GM12872 (cell line): ENCODE data around the gene TPST1.

Experiments used
- TF ChIP-seq, protein P1 (sequence below): IDR thresholded peaks from 3 replicates; pipeline ENCODE4 v1.5.1; 2011; ENCODE audit warnings: low read depth, mild to moderate bottlenecking, low read length, moderate library complexity; ENCODE audit not compliant: insufficient read depth

The TPST1 gene

DNA sequence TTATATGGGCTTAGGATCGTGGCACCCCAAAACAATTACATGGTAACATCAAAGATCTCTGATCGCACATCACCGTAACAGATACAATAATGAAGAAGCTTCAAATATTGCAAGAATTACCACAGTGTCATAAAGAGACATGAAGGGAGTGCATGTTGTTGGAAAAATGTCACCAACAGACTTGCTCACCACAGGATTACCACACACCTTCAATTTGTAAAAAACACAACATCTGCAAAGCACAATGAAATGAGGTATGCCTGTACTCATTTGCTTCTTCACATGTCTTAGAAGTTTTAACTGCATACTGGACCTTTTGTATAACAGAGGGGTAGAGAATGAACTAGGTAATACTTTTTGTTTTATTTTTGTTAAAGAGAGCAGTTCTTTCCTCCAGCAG is 96.6 kb downstream of the TPST1 start:
- TF ChIP-seq, protein P1, sequence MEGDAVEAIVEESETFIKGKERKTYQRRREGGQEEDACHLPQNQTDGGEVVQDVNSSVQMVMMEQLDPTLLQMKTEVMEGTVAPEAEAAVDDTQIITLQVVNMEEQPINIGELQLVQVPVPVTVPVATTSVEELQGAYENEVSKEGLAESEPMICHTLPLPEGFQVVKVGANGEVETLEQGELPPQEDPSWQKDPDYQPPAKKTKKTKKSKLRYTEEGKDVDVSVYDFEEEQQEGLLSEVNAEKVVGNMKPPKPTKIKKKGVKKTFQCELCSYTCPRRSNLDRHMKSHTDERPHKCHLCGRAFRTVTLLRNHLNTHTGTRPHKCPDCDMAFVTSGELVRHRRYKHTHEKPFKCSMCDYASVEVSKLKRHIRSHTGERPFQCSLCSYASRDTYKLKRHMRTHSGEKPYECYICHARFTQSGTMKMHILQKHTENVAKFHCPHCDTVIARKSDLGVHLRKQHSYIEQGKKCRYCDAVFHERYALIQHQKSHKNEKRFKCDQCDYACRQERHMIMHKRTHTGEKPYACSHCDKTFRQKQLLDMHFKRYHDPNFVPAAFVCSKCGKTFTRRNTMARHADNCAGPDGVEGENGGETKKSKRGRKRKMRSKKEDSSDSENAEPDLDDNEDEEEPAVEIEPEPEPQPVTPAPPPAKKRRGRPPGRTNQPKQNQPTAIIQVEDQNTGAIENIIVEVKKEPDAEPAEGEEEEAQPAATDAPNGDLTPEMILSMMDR, result no peak

DNA sequence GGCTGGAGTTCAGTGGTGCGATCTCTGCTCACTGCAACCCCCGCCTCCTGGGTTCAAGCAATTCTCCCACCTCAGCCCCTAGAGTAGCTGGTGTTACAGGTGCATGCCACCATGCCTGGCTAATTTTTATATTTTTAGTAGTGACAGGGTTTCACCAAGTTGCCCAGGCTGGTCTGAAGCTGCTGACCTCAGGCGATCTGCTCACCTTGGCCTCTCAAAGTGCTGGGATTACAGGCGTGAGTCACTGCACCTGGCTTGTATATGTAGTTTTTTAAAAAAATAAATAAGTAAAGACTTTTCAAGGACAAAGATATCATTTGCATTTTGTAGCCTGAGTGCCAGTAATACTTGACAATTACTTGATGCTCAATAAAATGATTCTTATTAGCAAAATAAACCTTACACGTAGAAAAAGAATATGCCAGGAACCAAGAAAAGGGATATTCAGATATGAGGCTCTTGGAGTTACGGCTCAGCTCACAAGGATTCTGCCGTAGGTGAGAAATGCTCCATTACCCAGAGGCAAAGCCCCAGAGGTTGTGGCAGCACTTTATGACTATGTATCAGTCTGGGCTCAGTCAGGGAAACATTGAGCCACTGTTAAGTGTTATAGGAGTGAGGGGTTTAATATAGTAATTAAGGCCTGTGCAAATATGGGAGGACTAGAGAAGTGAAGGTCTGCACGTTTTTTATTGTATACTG is 98.5 kb downstream of the TPST1 start:
- TF ChIP-seq, protein P1, result no peak

DNA sequence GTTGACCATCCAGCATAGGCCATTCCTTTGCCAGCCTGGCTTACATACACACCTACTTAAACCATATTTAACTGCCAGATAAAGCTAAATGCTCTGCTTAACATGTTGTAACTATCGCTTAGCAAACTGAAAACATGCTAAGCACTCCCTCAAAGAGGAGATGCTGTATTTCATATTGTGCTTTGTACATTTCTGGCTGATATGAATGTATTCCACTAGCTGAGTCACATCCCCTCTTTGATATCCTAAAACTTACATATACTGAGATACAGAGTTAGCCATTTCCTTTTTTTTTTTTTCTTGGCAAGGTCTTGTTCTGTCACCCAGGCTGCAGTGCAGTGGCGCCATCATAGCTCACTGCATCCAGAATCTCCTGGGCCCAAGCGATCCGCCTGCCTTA is 99.4 kb downstream of the TPST1 start:
- TF ChIP-seq, protein P1, result no peak

DNA sequence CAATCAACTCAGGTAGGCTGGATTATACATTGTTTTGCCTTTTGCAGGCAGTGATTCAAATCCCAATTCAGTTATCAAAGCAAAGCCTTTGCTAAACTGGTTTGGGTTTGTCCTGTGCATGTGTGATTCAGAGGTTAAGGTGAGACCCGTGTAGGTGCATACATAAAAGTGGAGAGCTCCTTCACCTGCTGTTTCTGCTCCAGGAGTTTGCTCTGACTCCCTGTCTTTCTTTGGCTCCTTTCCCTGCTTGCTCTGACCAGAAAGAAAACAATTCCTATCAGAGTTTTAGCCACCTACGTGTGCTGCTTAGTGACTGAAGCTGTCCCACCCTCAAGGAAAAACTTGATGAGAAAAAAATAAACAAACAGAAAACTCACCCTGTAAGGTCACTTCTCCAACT is 101.1 kb downstream of the TPST1 start:
- TF ChIP-seq, protein P1, result no peak

DNA sequence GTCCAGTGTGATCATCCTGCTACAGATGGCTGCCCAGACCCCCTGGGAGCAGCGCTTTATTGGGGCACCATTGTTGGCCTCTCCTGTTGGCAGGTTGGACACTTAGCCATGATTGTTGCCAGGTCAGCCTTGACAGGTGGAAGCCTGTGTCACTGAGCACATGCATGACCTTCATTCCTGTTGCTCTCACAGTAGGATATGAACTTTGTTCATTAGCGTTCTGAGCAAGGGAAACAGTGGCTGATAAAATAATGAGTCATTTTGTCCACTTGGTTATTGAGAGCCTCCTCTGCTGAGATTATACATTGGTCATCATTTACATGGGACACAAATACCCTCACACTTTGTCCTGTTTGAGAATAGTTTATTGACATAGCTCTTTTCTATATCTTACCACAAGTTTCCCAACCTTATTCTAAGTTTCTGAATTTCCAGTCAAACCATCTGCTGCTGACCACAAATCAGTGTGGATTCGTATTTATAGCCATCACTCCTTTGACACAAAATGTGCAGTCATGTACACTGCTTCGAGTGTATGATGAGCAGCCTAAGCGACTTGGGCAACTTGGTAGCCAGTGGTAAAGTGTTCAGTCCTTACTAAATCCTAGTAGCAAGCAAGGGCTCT is 102.6 kb downstream of the TPST1 start:
- TF ChIP-seq, protein P1, result no peak

DNA sequence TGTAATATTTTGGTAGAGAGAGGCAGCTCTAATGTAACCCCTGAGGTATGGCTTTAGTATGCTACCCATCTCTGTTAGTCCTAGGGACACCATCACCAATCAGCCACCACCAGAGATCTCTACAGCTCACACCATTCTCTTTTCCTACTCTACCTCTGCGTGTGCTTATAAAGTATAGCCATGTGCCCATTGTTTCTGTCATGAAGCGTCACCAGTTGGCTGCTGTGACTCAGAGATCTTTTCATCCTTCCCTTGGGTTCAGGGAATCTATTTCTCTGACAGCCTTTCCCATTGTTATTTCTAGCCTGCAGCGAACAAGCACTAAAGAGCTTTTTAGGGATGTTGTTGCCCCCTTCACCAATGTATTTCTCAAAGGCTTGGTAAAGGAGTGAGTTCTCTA is 103.3 kb downstream of the TPST1 start:
- TF ChIP-seq, protein P1, result no peak

DNA sequence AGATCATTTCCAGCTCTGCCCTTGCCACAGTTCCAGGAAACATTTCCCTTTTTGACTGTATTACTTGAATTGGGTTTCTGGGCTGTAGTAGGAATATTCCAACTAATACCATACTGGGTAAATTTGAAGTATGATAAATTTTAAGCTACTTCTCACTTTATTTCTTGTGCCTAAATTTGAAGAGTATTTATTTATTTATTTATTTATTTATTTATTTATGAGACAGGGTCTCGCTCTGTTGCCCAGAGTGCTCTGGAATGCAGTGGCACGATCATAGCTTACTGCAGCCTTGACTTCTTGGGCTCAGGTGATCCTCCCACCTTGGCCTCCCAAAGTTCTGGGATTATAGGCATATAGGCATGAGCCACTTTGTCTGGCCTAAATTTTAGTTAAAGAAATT is 105.5 kb downstream of the TPST1 start:
- TF ChIP-seq, protein P1, result no peak
